Activated CD4-positive, alpha-beta T cell treated with anti-CD3 and anti-CD28 coated beads, Interleukin-2, Interleukin-6, amounts not matched to agents 100 ng/mL and 50 ng/mL, durations not matched to agents 16 hours and 8 hours (primary cell): Measurements from ENCODE around the gene PHGDH.
A peak's percentile ranks its signal among the peaks of the same experiment; 100 is the strongest.
"Not testable (repeated sequence)": the region's sequence is repeated elsewhere in the genome, so short reads cannot be mapped to it uniquely, and the experiment has no call there.

ENCODE experiments used
- DNase-seq: peaks from one replicate; pipeline ENCODE4 v3.0.0-alpha.2; 2020

Gene PHGDH

GRCh38 chr1:119700326-119700725 lies 11.4 kb upstream of the PHGDH start:
- no peak for DNase-seq

DNA sequence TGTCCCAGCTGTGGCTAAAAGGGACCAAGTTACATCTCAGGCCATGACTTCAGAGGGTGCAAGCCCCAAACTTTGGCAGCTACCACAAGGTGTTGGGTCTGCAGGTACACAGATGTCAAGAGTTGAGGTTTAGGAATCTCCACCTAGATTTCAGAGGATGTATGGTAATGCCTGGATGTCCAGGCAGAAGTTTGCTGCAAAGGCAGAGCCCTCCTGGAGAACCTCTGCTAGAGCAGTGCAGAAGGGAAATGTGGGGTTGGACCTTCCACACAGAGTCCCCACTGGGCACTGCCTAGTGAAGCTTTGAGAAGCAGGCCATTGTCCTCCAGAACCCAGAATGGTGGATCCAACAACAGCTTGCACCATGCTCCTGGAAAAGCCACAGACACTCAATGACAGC lies 10.1 kb upstream of the PHGDH start:
- no peak for DNase-seq

DNA sequence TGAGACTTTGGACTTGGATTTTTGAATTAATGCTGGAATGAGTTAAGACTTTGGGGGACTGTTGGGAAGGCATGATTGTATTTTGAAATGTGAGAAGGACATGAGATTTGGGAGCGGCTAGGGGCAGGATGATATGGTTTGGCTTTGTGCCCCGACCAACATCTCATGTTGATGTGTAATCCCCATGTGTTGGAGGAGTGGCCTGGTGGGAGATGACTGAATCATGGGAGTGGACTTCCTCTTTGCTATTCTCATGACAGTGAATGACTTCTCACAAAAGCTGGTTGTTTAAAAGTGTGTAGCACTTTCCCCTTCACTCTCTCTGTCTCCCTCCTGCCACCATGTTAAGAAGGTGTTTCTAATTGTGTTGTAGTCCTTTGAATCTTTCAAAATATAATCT lies 9.3 kb upstream of the PHGDH start:
- no peak for DNase-seq

DNA sequence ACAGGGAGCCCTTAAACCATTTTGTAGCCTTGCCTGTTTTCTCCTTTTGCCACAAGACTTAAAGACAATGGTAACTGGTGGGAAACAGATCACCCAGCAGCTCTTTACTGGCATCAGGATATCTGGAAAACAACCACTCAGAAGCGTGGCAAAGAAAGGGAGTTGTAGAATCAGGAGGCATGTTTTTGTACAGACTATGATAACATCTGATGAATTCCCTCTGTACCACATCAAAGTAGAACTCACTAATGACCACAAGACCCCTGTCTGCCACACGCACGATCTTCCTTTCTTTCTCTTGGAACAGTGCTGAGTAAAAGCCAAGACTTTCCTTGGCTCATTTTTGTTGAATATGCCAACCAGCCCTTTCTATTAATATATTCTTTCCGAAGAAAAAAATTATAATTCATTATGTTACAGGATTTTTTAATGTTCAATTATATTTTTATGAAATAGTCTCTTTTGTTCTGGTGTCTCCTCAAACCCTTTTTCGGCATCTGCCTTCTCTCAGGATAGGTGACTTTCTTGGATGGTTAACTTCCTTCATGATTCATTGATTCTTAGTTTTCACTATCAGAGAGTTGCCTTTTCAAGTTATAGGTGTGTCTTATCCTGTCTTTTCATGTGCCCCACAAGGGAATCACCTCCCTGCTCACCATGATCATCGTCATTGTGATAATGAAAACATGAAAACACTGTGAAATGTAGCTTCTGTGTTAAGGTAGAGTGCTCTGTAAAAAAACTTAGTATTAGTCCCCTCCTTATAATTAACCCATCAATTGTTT lies 7.9 kb upstream of the PHGDH start:
- DNase-seq, result no peak

DNA sequence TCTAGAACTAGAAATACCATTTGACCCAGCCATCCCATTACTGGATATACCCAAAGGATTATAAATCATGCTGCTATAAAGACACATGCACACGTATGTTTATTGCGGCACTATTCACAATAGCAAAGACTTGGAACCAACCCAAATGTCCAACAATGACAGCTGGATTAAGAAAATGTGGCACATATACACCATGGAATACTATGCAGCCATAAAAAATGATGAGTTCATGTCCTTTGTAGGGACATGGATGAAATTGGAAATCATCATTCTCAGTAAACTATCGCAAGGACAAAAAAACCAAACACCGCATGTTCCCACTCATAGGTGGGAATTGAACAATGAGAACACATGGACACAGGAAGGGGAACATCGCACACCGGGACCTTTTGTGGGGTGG lies 5.1 kb upstream of the PHGDH start:
- DNase-seq, result not testable (repeated sequence)

GRCh38 chr1:119711356-119711803 lies 354 bp upstream of the PHGDH start:
- not testable (repeated sequence) for DNase-seq

GRCh38 chr1:119712342-119713038 lies 756 bp downstream of the PHGDH start:
- peak; percentile 65 for DNase-seq

- no peak for DNase-seq
Measured at GRCh38 chr1:119713039-119713748, 1.5 kb downstream of the PHGDH start.

DNA sequence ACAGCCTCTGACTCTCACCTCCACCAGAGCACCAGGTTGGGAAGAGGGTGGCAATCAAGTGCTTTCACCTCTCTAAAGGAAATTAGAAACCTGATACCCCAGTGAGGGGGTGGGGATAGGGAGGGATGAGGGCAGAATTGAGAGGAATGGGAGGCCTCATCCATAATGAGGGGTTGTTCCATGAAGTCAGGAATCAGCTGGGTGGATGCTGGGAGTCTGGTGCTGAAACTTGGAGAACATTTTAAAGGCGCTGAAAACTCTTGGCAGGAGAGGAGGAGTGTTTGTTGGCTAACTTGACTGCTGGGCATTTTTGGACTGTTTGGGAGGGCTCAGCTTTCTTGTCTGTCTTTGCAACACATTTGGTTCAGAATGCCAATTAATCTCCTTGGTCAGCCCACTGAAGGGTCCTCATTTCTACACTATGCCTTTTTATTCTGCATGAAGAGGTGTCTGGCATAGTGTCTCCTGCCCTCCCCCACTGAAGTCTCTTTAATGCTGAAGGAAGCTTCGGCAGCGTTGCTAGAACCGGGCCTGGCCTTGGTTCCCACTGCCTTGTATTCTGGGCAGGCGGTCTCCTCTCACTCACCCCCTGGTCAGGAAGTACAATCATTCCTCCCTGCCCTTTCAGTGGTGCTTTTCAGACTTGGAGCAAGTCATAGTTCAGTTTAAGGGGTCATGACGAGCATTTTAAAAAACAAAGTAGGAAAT lies 2.2 kb downstream of the PHGDH start:
- DNase-seq, result no peak

DNA sequence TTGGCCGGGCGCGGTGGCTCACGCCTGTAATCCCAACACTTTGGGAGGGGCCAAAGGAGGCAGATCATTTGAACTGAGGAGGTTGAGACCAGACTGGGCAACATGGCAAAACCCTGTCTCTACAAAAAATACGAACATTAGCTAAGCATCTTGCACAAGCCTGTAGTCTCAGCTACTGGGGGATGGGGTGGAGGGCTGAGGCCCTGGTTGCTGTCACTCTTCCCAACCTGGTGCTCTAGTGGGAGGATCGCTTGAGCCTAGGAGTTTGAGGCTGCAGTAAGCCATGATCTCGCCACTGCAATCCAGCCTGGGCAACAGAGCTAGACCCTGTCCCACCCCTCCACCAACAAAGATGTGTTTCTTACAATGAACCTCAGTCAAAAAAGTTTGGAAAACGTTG lies 2.8 kb downstream of the PHGDH start:
- DNase-seq, result no peak

- DNase-seq, result no peak
Measured at GRCh38 chr1:119715542-119715941, 3.8 kb downstream of the PHGDH start.

DNA sequence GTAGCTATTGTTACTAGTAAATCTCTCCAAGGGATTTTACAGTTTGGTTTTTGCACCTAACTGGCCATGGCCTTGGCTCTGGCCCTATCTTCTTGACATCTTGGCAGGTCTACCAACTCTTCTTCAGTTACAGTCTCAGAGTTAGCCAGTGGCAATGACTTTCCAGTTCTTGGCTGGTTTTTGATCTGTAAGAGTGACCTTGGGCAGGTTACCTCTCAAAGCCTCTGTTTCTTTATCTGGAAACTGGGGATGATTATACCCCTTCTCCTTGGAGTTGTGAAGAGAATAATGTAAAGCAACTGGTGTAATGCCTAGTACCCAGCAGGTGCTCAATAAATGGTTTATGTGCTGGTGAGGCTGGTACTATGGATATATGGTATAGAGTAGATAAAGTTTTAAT lies 6.7 kb downstream of the PHGDH start:
- DNase-seq, result no peak

GRCh38 chr1:119718972-119719371 lies 7.2 kb downstream of the PHGDH start:
- no peak for DNase-seq

GRCh38 chr1:119720866-119721440 lies 9.2 kb downstream of the PHGDH start:
- no peak for DNase-seq

GRCh38 chr1:119721896-119722295 lies 10.2 kb downstream of the PHGDH start:
- no peak for DNase-seq

DNA sequence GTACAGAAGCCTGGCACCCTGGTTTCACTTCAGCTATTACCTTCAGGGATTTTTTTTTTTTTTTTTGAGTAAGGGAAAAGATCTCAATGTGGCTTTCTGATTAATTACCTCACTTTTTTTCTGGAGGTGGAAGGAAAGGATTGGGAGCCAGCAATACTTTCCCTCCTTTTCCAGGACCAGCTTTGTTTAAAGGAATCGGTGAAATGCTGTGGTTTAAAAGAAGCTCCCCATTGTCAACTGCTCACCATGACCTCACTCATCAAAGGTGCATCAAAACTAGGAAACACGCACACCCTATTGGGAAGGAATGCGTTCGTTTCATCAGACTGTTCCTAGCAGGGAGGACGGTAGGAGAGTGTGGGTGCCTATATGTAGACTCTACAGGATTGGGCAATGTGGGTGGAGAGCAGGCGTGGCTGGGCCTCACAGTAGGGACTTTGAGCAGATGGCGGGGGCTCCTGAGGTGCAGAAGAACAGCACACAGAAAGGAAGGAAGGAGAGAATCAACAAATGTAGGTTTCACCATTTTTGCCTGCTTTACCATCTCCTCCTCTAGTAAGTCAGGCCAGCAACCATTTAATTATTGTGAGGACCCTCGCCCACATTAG lies 13.0 kb downstream of the PHGDH start:
- DNase-seq, result no peak

DNA sequence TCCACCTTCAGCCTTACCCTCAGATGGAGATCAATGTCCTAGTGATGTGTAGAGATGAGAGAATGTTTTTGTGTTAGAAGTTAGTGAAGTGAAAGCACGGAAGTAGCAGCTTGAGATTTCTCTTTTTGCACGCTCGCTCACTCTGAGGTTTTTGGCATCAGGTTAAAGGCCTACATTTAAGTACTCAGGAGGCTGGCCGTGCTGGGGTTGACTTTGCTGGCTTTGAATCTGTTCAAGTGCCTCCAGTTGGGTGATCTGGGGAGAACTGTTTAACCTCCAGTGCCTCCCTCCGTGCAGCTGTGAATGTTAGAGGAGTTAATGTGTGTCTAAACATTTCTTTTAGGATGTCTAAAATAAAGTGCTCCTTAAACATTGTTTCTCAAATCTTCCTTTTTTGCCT lies 13.9 kb downstream of the PHGDH start:
- DNase-seq, result no peak

GRCh38 chr1:119727991-119728390 lies 16.3 kb downstream of the PHGDH start:
- DNase-seq, result no peak

DNA sequence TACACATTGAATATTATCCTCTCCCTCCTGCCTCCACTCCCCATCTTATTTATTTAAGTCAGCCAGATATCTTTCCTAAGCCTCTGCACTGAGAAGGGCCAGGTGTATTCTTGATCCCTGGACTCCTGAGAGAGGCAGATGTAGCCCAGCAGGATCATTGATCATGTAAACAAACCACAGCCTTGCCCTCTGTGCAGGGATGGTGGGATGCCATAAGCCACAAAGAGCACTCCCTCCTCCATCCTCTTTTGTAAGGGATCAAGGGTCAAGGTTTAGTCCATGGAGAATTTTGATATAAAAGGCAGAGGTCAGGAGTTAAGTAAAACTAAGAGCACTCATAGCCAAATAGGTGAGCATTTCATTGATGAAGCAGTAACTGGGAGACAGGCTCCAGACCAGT lies 17.3 kb downstream of the PHGDH start:
- no peak for DNase-seq

GRCh38 chr1:119731060-119731459 lies 19.3 kb downstream of the PHGDH start:
- no peak for DNase-seq

- DNase-seq, result no peak
Measured at GRCh38 chr1:119731741-119732430, 20.2 kb downstream of the PHGDH start.
